ENCODE measurements around the gene MYBPC1.

GRCh38 chr12:101690544-101691098, 95.8 kb downstream of the MYBPC1 start:
- TF ChIP-seq RCOR1 (IDR thresholded peaks at IDR 0.05; ENCODE audit: insufficient replicate concordance, low read length) (no peak), POLR2A (IDR thresholded peaks at IDR 0.05; ENCODE audit: low read depth, low read length) (no peak), CTCF (conservative IDR thresholded peaks at IDR 0.05; ENCODE audit: low read depth, low read length) (no peak), FOS (IDR thresholded peaks at IDR 0.05; ENCODE audit: low read depth, low read length) (no peak), MXI1 (IDR thresholded peaks at IDR 0.05; ENCODE audit: borderline replicate concordance, low read depth, low read length) (no peak), MAFK (IDR thresholded peaks at IDR 0.05; ENCODE audit: low read depth, low read length) (no peak), RFX5 (IDR thresholded peaks at IDR 0.05; ENCODE audit: low read depth, low read length) (no peak)
- TF ChIP-seq, protein P1, sequence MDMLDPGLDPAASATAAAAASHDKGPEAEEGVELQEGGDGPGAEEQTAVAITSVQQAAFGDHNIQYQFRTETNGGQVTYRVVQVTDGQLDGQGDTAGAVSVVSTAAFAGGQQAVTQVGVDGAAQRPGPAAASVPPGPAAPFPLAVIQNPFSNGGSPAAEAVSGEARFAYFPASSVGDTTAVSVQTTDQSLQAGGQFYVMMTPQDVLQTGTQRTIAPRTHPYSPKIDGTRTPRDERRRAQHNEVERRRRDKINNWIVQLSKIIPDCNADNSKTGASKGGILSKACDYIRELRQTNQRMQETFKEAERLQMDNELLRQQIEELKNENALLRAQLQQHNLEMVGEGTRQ (IDR thresholded peaks at IDR 0.05; ENCODE audit: low read depth, low read length) = no peak
- TF ChIP-seq, protein P2, sequence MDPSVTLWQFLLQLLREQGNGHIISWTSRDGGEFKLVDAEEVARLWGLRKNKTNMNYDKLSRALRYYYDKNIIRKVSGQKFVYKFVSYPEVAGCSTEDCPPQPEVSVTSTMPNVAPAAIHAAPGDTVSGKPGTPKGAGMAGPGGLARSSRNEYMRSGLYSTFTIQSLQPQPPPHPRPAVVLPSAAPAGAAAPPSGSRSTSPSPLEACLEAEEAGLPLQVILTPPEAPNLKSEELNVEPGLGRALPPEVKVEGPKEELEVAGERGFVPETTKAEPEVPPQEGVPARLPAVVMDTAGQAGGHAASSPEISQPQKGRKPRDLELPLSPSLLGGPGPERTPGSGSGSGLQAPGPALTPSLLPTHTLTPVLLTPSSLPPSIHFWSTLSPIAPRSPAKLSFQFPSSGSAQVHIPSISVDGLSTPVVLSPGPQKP (IDR thresholded peaks at IDR 0.05; ENCODE audit: borderline replicate concordance, low read depth, low read length) = no peak

Measured in IMR-90 (cell line).